ENCODE data around the gene RAI1.

Gene RAI1

DNA sequence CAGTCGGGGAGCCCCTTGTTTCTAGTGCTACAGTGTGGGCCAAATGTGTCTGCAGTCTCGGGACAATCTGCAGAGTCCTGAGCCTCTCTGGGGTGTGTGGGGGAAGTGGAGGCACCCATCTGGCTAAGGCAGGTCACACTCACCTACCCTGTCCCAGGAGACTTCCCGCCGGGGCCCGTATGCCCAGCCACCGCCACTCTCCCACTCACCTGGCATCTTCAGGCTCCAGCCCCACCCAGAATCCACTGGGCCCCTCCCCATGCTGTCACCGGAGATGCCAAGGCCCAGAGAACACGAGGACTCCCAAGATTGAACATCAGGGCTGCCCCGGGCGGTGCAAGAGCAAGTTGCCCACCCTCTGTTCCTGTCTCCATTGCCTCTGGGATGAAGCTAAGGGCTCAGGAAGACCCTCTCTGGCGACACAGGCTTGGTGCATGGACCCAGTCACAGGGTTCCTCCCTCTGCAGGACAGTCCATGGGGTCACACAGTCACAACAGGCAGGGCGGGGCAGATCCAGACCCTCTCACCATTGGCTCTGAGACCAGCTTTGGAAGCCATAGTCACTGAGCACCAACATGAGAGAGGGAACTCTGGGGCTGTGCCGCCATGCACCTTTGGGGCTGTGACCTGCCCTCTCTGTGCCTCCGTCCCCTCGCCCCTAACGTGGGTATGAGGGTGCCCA is 117.5 kb downstream of the RAI1 start:
- no peaks in the 10 kb centered on the region for H3K27me3 ChIP-seq (ENCODE audit: control insufficient read depth in 1 of 2, insufficient read depth in 1 of 2, low read length in 2 of 2)
- DNase-seq: no peak
- H2BK15ac ChIP-seq (ENCODE audit: low read depth, poor library complexity, severe bottlenecking): no peak overlapping the region
- peaks cover 54 to 93% of the 10 kb centered on the region in 2 experiments for H3K36me3 ChIP-seq (ENCODE audit: control insufficient read depth in 1 of 2, insufficient read depth in 2 of 2, low read depth in 1 of 2, low read length in 2 of 2)
- WGBS: 95% methylated on average over 16 of the region's 16 CpGs
- H3K18ac ChIP-seq (ENCODE audit: low read depth in 1 of 2, low read length in 2 of 2): no peak overlapping the region
- no peak overlapping the region for H3K4me2 ChIP-seq (ENCODE audit: low read length, poor library complexity, severe bottlenecking)
- no peak overlapping the region for H2BK120ac ChIP-seq (ENCODE audit: low read depth, low read length)
- H3K14ac ChIP-seq (ENCODE audit: low read length in 2 of 2): no peak overlapping the region
- no peak overlapping the region for H4K8ac ChIP-seq (ENCODE audit: low read length)
- H2BK12ac ChIP-seq (ENCODE audit: low read length in 2 of 2): no peak overlapping the region
- no peak overlapping the region for H3K4me3 ChIP-seq (ENCODE audit: insufficient read depth in 1 of 2, low read depth in 1 of 2, low read length in 2 of 2)
- no peak overlapping the region for H3K23ac ChIP-seq (ENCODE audit: low read length in 2 of 2)
- H2AFZ ChIP-seq (ENCODE audit: low read depth, low read length): no peak overlapping the region
- no peaks in the 10 kb centered on the region for H3K9me3 ChIP-seq (ENCODE audit: control insufficient read depth, low read length)
- H3K4ac ChIP-seq (ENCODE audit: low read depth in 1 of 2, low read length in 2 of 2): no peak overlapping the region
- peak overlapping the region; percentile 40 for H4K91ac ChIP-seq (ENCODE audit: low read length)
- H3K79me1 ChIP-seq (replicated peaks; ENCODE audit: low read length, poor library complexity, severe bottlenecking): peaks cover 48% of the 10 kb centered on the region
- H3K4me1 ChIP-seq (ENCODE audit: control insufficient read depth, insufficient read depth, low read depth, low read length): no peaks in the 10 kb centered on the region
- no peak overlapping the region for H2AK5ac ChIP-seq (ENCODE audit: low read length, severe bottlenecking)
- no peak overlapping the region for H3K9ac ChIP-seq (ENCODE audit: low read length)
- H2BK5ac ChIP-seq (ENCODE audit: low read depth, low read length, poor library complexity, severe bottlenecking): no peak overlapping the region
- H3K27ac ChIP-seq (ENCODE audit: low read length, poor library complexity, severe bottlenecking): no peak overlapping the region

- Histone ChIP-seq H3K4ac (ENCODE audit: low read depth in 1 of 2, low read length in 2 of 2) (no peak overlapping the region), H3K18ac (ENCODE audit: low read depth in 1 of 2, low read length in 2 of 2) (peak overlapping the region in 1 of 2 experiments; percentile 38), H2AK5ac (ENCODE audit: low read length, severe bottlenecking) (no peak overlapping the region), H4K91ac (ENCODE audit: low read length) (no peak overlapping the region), H3K4me3 (ENCODE audit: insufficient read depth in 1 of 2, low read depth in 1 of 2, low read length in 2 of 2) (no peak overlapping the region), H3K27me3 (ENCODE audit: control insufficient read depth in 1 of 2, insufficient read depth in 1 of 2, low read length in 2 of 2) (no peaks in the 10 kb centered on the region), H3K9me3 (ENCODE audit: control insufficient read depth, low read length) (no peaks in the 10 kb centered on the region), H4K8ac (ENCODE audit: low read length) (peak overlapping the region; percentile 39), H2BK15ac (ENCODE audit: low read depth, poor library complexity, severe bottlenecking) (no peak overlapping the region), H3K4me1 (ENCODE audit: control insufficient read depth, insufficient read depth, low read depth, low read length) (peaks cover 3% of the 10 kb centered on the region), H2BK5ac (ENCODE audit: low read depth, low read length, poor library complexity, severe bottlenecking) (no peak overlapping the region), H3K27ac (ENCODE audit: low read length, poor library complexity, severe bottlenecking) (no peak overlapping the region), H3K4me2 (ENCODE audit: low read length, poor library complexity, severe bottlenecking) (no peak overlapping the region), H3K36me3 (ENCODE audit: control insufficient read depth in 1 of 2, insufficient read depth in 2 of 2, low read depth in 1 of 2, low read length in 2 of 2) (peaks cover 48 to 87% of the 10 kb centered on the region in 2 experiments), H3K9ac (ENCODE audit: low read length) (no peak overlapping the region), H2BK120ac (ENCODE audit: low read depth, low read length) (no peak overlapping the region), H2AFZ (ENCODE audit: low read depth, low read length) (no peak overlapping the region), H3K79me1 (replicated peaks; ENCODE audit: low read length, poor library complexity, severe bottlenecking) (peaks cover 40% of the 10 kb centered on the region), H3K14ac (ENCODE audit: low read length in 2 of 2) (no peak overlapping the region), H2BK12ac (ENCODE audit: low read length in 2 of 2) (no peak overlapping the region), H3K23ac (ENCODE audit: low read length in 2 of 2) (no peak overlapping the region)
- 93% methylated on average over 12 of the region's 12 CpGs for WGBS
- DNase-seq: no peak
Observed at GRCh38 chr17:17800504-17801021, 119.3 kb downstream of the RAI1 start.

DNA sequence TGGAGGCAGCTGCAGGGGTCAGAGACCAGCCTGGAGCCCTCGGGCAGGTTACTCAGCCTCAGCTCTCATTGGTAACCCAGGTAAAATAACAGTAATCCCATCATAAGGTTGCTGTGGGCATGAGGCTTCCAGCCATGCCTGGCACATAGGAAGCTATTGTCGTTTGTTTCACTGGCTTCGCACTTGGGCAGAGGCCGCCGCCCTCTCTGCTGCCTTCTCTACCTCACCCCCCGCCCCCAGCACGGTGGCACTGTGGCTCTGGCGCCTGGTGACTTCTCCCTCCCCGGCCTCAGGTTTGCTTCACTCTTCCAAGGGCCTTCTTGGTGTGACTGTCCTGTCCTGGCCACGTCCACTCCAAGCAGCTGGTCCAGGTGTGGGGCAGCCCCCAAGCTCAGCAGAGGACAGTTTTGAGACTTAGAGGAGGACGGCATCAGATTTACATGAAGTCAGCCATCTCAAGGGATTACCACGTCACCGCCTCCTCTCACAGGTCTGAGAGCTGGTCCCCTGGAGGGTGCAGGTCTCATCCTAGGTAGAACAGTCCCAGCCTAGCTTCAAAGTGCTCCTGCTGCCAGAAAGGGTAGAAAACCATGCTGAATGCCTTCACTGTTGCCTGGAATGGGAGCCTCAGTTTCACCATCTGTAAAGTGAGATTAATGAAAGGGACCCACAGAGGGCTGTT is 120.7 kb downstream of the RAI1 start:
- H3K9me3 ChIP-seq (ENCODE audit: control insufficient read depth, low read length): no peaks in the 10 kb centered on the region
- H2AFZ ChIP-seq (ENCODE audit: low read depth, low read length): no peak overlapping the region
- no peak overlapping the region for H3K18ac ChIP-seq (ENCODE audit: low read depth in 1 of 2, low read length in 2 of 2)
- peaks cover 47 to 86% of the 10 kb centered on the region in 2 experiments for H3K36me3 ChIP-seq (ENCODE audit: control insufficient read depth in 1 of 2, insufficient read depth in 2 of 2, low read depth in 1 of 2, low read length in 2 of 2)
- no peak overlapping the region for H4K8ac ChIP-seq (ENCODE audit: low read length)
- no peak for DNase-seq
- H3K9ac ChIP-seq (ENCODE audit: low read length): no peak overlapping the region
- H2BK15ac ChIP-seq (ENCODE audit: low read depth, poor library complexity, severe bottlenecking): no peak overlapping the region
- no peak overlapping the region for H2BK120ac ChIP-seq (ENCODE audit: low read depth, low read length)
- H3K27ac ChIP-seq (ENCODE audit: low read length, poor library complexity, severe bottlenecking): no peak overlapping the region
- no peak overlapping the region for H3K4me3 ChIP-seq (ENCODE audit: insufficient read depth in 1 of 2, low read depth in 1 of 2, low read length in 2 of 2)
- H3K23ac ChIP-seq (ENCODE audit: low read length in 2 of 2): no peak overlapping the region
- H3K4me2 ChIP-seq (ENCODE audit: low read length, poor library complexity, severe bottlenecking): no peak overlapping the region
- 94% methylated on average over 13 of the region's 13 CpGs for WGBS
- H3K79me1 ChIP-seq (replicated peaks; ENCODE audit: low read length, poor library complexity, severe bottlenecking): peaks cover 34% of the 10 kb centered on the region
- H3K4ac ChIP-seq (ENCODE audit: low read depth in 1 of 2, low read length in 2 of 2): no peak overlapping the region
- no peak overlapping the region for H2AK5ac ChIP-seq (ENCODE audit: low read length, severe bottlenecking)
- peaks cover 9% of the 10 kb centered on the region for H3K4me1 ChIP-seq (ENCODE audit: control insufficient read depth, insufficient read depth, low read depth, low read length)
- no peak overlapping the region for H2BK5ac ChIP-seq (ENCODE audit: low read depth, low read length, poor library complexity, severe bottlenecking)
- H3K14ac ChIP-seq (ENCODE audit: low read length in 2 of 2): no peak overlapping the region
- H4K91ac ChIP-seq (ENCODE audit: low read length): no peak overlapping the region
- H2BK12ac ChIP-seq (ENCODE audit: low read length in 2 of 2): no peak overlapping the region
- H3K27me3 ChIP-seq (ENCODE audit: control insufficient read depth in 1 of 2, insufficient read depth in 1 of 2, low read length in 2 of 2): no peaks in the 10 kb centered on the region

DNA sequence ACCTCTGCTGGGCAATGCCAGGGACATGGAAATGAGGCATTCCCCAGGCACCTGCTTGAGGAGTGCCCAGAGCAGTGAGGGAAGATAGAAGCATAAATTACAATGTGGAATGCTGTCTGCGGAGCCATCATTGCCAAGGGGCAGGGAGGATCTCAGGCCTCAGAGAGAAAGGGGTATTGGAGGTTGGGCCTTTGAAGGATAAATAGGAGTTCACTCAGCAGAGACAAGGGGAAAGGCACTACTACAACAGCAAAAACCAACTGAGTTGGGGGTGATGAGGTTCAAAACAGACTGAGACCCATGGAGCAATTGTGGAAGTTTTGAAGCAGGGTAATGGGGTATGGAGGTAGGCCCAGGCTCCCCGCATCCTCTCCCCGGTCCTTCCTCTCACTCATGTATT is 122.7 kb downstream of the RAI1 start:
- Histone ChIP-seq H3K79me1 (replicated peaks; ENCODE audit: low read length, poor library complexity, severe bottlenecking) (peaks cover 20% of the 10 kb centered on the region), H2BK15ac (ENCODE audit: low read depth, poor library complexity, severe bottlenecking) (peak overlapping the region; percentile 17), H3K4ac (ENCODE audit: low read depth in 1 of 2, low read length in 2 of 2) (no peak overlapping the region), H2BK5ac (ENCODE audit: low read depth, low read length, poor library complexity, severe bottlenecking) (no peak overlapping the region), H3K23ac (ENCODE audit: low read length in 2 of 2) (no peak overlapping the region), H3K4me1 (ENCODE audit: control insufficient read depth, insufficient read depth, low read depth, low read length) (peaks cover 13% of the 10 kb centered on the region), H2BK12ac (ENCODE audit: low read length in 2 of 2) (no peak overlapping the region), H3K9ac (ENCODE audit: low read length) (no peak overlapping the region), H4K91ac (ENCODE audit: low read length) (no peak overlapping the region), H3K18ac (ENCODE audit: low read depth in 1 of 2, low read length in 2 of 2) (no peak overlapping the region), H3K4me2 (ENCODE audit: low read length, poor library complexity, severe bottlenecking) (no peak overlapping the region), H3K36me3 (ENCODE audit: control insufficient read depth in 1 of 2, insufficient read depth in 2 of 2, low read depth in 1 of 2, low read length in 2 of 2) (peaks cover 35 to 84% of the 10 kb centered on the region in 2 experiments), H3K9me3 (ENCODE audit: control insufficient read depth, low read length) (no peaks in the 10 kb centered on the region), H2AK5ac (ENCODE audit: low read length, severe bottlenecking) (no peak overlapping the region), H4K8ac (ENCODE audit: low read length) (no peak overlapping the region), H3K27ac (ENCODE audit: low read length, poor library complexity, severe bottlenecking) (no peak overlapping the region), H3K14ac (ENCODE audit: low read length in 2 of 2) (no peak overlapping the region), H2BK120ac (ENCODE audit: low read depth, low read length) (no peak overlapping the region), H3K27me3 (ENCODE audit: control insufficient read depth in 1 of 2, insufficient read depth in 1 of 2, low read length in 2 of 2) (no peaks in the 10 kb centered on the region), H3K4me3 (ENCODE audit: insufficient read depth in 1 of 2, low read depth in 1 of 2, low read length in 2 of 2) (no peak overlapping the region), H2AFZ (ENCODE audit: low read depth, low read length) (no peak overlapping the region)
- WGBS: 98% methylated on average over 3 of the region's 3 CpGs
- no peak for DNase-seq
